SH-SY5Y (cell line): ENCODE results near the gene DIAPH1.

Experiments
- GATA2 ChIP-seq: IDR thresholded peaks from 2 replicates; pipeline ENCODE4 v1.6.1; 2011; ENCODE audit warnings: mild to moderate bottlenecking, low read depth, low read length
- GATA3 ChIP-seq: IDR thresholded peaks from 2 replicates; pipeline ENCODE4 v1.6.1; 2011; ENCODE audit warnings: low read depth, mild to moderate bottlenecking, low read length, moderate library complexity

- TF ChIP-seq GATA2 (no peak), GATA3 (no peak)
These were observed 48.1 kb downstream of the DIAPH1 start for GRCh38 chr5:141570655-141571054.
